WTC11 (cell line): ENCODE data around the gene GALNT12. TPM values are rescaled to one million over a fixed set of nuclear protein-coding genes. Genes with fewer than 3 reads are reported as not detected.

Source experiments
- ATAC-seq: fragments of 200-7000 bp; cut with Tn5 transposase; 2 replicates; pipeline ENCODE4 v1.10.0; 2021; ENCODE audit warnings: mild to moderate bottlenecking, moderate library complexity
- CTCF ChIA-PET: fragments of 300-600 bp; sonication (Branson Sonifier 250); formaldehyde crosslinking; loops from one replicate; lab custom pipeline; 2021; ENCODE audit warnings: antibody characterized with exemption; lab: Charles Lee
- POLR2A ChIA-PET: fragments of 350-600 bp; sonication (Branson Sonifier 250); formaldehyde crosslinking; loops from one replicate; lab custom pipeline; 2021; ENCODE audit warnings: antibody characterized with exemption; lab: Charles Lee
- DNase-seq: peaks from one replicate; pipeline ENCODE4 v3.0.0; 2021; ENCODE audit warnings: low spot score
- H3K27ac Mint-ChIP-seq: 2 replicates; pipeline ENCODE4 v1.8.0; 2021; ENCODE audit warnings: mixed read lengths
- H3K27me3 Mint-ChIP-seq: 2 replicates; pipeline ENCODE4 v1.8.0; 2021; ENCODE audit warnings: low read depth, mild to moderate bottlenecking, moderate library complexity, mixed read lengths
- H3K36me3 Mint-ChIP-seq: 2 replicates; pipeline ENCODE4 v1.8.0; 2021; ENCODE audit warnings: mixed read lengths
- H3K4me1 Mint-ChIP-seq: 2 replicates; pipeline ENCODE4 v1.8.0; 2022; ENCODE audit warnings: mixed read lengths
- H3K4me3 Mint-ChIP-seq: 2 replicates; pipeline ENCODE4 v1.8.0; 2021; ENCODE audit warnings: mild to moderate bottlenecking, moderate library complexity, mixed read lengths
- H3K9me3 Mint-ChIP-seq: 2 replicates; pipeline ENCODE4 v1.8.0; 2021; ENCODE audit warnings: mixed read lengths
- CBFB ChIP-seq: sonication (generic); formaldehyde crosslinking; IDR thresholded peaks from 2 replicates; pipeline ENCODE4 v1.8.1; 2022; ENCODE audit warnings: mild to moderate bottlenecking, low read depth, missing genetic modification reagents
- ELF4 ChIP-seq: sonication (generic); formaldehyde crosslinking; IDR thresholded peaks from 2 replicates; pipeline ENCODE4 v1.8.1; 2022; ENCODE audit warnings: low read depth, mild to moderate bottlenecking, moderate library complexity, missing genetic modification reagents
- JUN ChIP-seq: sonication (generic); formaldehyde crosslinking; IDR thresholded peaks from 2 replicates; pipeline ENCODE4 v1.8.0; 2023; ENCODE audit warnings: mild to moderate bottlenecking, missing genetic modification reagents
- NFE2L1 ChIP-seq: sonication (generic); formaldehyde crosslinking; IDR thresholded peaks from 2 replicates; pipeline ENCODE4 v1.8.1; 2023; ENCODE audit warnings: missing genetic modification reagents
- NR2C2 ChIP-seq: sonication (generic); formaldehyde crosslinking; IDR thresholded peaks from 2 replicates; pipeline ENCODE4 v1.8.0; 2022; ENCODE audit warnings: mild to moderate bottlenecking, missing genetic modification reagents
- OVOL2 ChIP-seq: fragments of 250-450 bp; sonication (Bioruptor Pico); IDR thresholded peaks from 2 replicates; pipeline ENCODE4 v1.9.0; 2021; ENCODE audit warnings: mild to moderate bottlenecking, borderline replicate concordance
- RORB ChIP-seq: fragments of 250-450 bp; sonication (Bioruptor Pico); IDR thresholded peaks from 2 replicates; pipeline ENCODE4 v1.9.0; 2021; ENCODE audit warnings: mild to moderate bottlenecking
- SMAD4 ChIP-seq: sonication (generic); formaldehyde crosslinking; IDR thresholded peaks from 2 replicates; pipeline ENCODE4 v1.8.0; 2022; ENCODE audit warnings: mild to moderate bottlenecking, missing genetic modification reagents
- ZNF263 ChIP-seq: sonication (generic); formaldehyde crosslinking; IDR thresholded peaks from 2 replicates; pipeline ENCODE4 v1.8.1; 2022; ENCODE audit warnings: low read depth, mild to moderate bottlenecking, moderate library complexity, missing genetic modification reagents
- ZNF317 ChIP-seq: sonication (generic); formaldehyde crosslinking; IDR thresholded peaks from 2 replicates; pipeline ENCODE4 v1.8.1; 2023; ENCODE audit warnings: low read depth, mild to moderate bottlenecking, moderate library complexity, missing genetic modification reagents, borderline replicate concordance
- ZNF671 ChIP-seq: fragments of 250-450 bp; sonication (Bioruptor Pico); IDR thresholded peaks from 2 replicates; pipeline ENCODE4 v1.8.0; 2021; ENCODE audit warnings: mild to moderate bottlenecking
- total RNA-seq: library from RNA; stranded (reverse); gene quantifications from 3 replicates; pipeline ENCODE4 v1.2.3, GENCODE V29; 2021
- TF ChIP-seq, protein P1 (sequence below): sonication (generic); formaldehyde crosslinking; IDR thresholded peaks from 2 replicates; pipeline ENCODE4 v1.8.1; 2022; ENCODE audit warnings: missing genetic modification reagents, borderline replicate concordance
- TF ChIP-seq, protein P2 (sequence below): sonication (generic); formaldehyde crosslinking; IDR thresholded peaks from 2 replicates; pipeline ENCODE4 v1.8.0; 2022; ENCODE audit warnings: mild to moderate bottlenecking, missing genetic modification reagents
- TF ChIP-seq, protein P3 (sequence below): sonication (generic); formaldehyde crosslinking; IDR thresholded peaks from 2 replicates; pipeline ENCODE4 v1.8.0; 2022; ENCODE audit warnings: mild to moderate bottlenecking, missing genetic modification reagents
- TF ChIP-seq, protein P4 (sequence below): sonication (generic); formaldehyde crosslinking; IDR thresholded peaks from 2 replicates; pipeline ENCODE4 v1.8.0; 2023; ENCODE audit warnings: missing genetic modification reagents
- TF ChIP-seq, protein P5 (sequence below): fragments of 250-450 bp; sonication (Bioruptor Pico); IDR thresholded peaks from 2 replicates; pipeline ENCODE4 v2.1.2; 2022; ENCODE audit warnings: mild to moderate bottlenecking, moderate library complexity
- TF ChIP-seq, protein P6 (sequence below): sonication (generic); formaldehyde crosslinking; IDR thresholded peaks from 2 replicates; pipeline ENCODE4 v1.8.0; 2022; ENCODE audit warnings: missing genetic modification reagents
- TF ChIP-seq, protein P7 (sequence below): sonication (generic); formaldehyde crosslinking; IDR thresholded peaks from 2 replicates; pipeline ENCODE4 v1.8.1; 2022; ENCODE audit warnings: low read depth, missing genetic modification reagents, borderline replicate concordance

GALNT12 gene
- total RNA-seq, 1 experiment from 2014 or later: 19.3 TPM

DNA sequence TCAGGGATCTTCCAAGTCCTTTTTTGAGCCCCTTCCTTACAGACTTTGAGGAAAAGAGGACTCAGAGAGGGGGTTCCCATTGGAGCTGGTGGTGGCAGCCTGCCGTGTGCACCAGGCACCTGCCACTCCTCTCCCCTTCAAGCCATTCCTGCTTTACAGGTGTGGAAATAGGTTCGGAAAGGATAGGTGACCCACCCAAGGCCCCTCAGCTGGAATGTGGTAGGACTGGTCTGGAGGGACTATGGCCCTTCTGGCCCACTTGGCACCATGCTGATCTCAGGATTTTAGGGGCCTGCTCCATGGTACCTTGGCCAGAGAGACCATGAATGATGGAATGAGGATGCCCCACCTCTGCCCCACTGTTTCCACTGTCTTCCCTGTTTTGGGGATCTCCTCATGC lies 1.4 kb downstream of the GALNT12 start:
- H3K36me3 Mint-ChIP-seq: no peaks in the 10 kb centered on the region; the same call in 1 of the 2 replicates
- H3K4me3 Mint-ChIP-seq: peak overlapping the region; percentile 77
- H3K27me3 Mint-ChIP-seq: peaks cover 30% of the 10 kb centered on the region
- no peak for DNase-seq
- no peak for ATAC-seq
- H3K9me3 Mint-ChIP-seq: no peaks in the 10 kb centered on the region
- CTCF ChIA-PET: interaction anchor here (1.3 to 2.9 kb wide), 5 partner anchors 17 to 166 kb away, joined by 3 to 13 read pairs (median 4); no protein-coding TSS in a partner anchor
- no peak overlapping the region for H3K27ac Mint-ChIP-seq
- TF ChIP-seq, protein P1, sequence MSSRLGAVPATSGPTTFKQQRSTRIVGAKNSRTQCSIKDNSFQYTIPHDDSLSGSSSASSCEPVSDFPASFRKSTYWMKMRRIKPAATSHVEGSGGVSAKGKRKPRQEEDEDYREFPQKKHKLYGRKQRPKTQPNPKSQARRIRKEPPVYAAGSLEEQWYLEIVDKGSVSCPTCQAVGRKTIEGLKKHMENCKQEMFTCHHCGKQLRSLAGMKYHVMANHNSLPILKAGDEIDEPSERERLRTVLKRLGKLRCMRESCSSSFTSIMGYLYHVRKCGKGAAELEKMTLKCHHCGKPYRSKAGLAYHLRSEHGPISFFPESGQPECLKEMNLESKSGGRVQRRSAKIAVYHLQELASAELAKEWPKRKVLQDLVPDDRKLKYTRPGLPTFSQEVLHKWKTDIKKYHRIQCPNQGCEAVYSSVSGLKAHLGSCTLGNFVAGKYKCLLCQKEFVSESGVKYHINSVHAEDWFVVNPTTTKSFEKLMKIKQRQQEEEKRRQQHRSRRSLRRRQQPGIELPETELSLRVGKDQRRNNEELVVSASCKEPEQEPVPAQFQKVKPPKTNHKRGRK (CRISPR knock-in tag): no peak
- TF ChIP-seq OVOL2 (CRISPR knock-in tag) (no peak), SMAD4 (CRISPR knock-in tag) (no peak)
- POLR2A ChIA-PET: no interaction called here
- H3K4me1 Mint-ChIP-seq: peaks cover 32% of the 10 kb centered on the region

DNA sequence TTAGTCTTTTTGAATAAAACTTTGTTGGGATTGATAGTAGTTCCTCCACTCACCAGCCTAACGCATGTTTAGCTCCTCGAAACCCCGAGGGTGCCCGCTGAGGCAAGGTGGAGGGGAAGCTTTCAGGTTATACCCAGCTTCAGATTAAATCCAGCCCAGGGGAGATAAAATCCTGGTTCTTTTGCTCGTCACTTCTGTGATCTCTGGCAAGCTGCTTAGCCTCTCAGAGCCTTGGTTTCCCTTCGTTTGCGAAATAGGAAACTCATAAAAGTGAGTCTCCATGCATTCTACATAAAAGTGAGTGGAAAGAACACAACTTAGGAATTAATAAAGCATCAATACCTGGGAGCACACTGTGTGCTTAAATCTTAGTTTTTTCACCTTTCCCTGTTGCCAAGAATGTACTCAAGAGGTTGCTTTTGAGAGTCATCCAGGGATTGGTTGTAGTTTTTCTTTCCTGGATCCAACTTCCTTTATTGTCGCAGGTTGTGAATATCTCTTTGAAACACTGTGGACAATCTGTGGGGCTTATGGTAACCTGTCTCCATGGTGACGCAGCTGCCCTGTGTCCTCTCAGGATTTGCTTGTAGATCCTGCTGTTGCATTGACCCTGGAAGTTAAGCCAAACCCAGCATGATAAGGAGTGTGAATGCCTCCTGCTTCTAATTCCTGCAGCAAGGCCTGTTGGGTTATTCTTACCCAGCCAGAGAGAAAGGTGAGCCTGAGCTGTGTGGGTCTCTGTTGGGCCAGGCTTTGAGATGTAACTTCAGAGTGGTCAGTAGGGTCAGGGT lies 2.0 kb downstream of the GALNT12 start:
- peak overlapping the region; percentile 41; the same call in 1 of the 2 replicates for H3K27ac Mint-ChIP-seq
- H3K9me3 Mint-ChIP-seq: no peaks in the 10 kb centered on the region
- TF ChIP-seq ZNF317 (CRISPR knock-in tag) (no peak), RORB (CRISPR knock-in tag) (no peak), ZNF263 (CRISPR knock-in tag) (no peak), NFE2L1 (CRISPR knock-in tag) (no peak), ELF4 (CRISPR knock-in tag) (no peak)
- ATAC-seq: peak; percentile 7; the same call in 1 of the 2 replicates
- peak overlapping the region; percentile 77 for H3K4me3 Mint-ChIP-seq
- DNase-seq: no peak
- no peaks in the 10 kb centered on the region; the same call in 1 of the 2 replicates for H3K36me3 Mint-ChIP-seq
- ChIA-PET POLR2A (no interaction called here), CTCF (interaction anchor here (1.0 to 1.7 kb wide), 5 partner anchors 12 to 41 kb away, joined by 3 to 8 read pairs (median 3); no protein-coding TSS in a partner anchor)
- H3K4me1 Mint-ChIP-seq: peaks cover 32% of the 10 kb centered on the region
- H3K27me3 Mint-ChIP-seq: peaks cover 30% of the 10 kb centered on the region

DNA sequence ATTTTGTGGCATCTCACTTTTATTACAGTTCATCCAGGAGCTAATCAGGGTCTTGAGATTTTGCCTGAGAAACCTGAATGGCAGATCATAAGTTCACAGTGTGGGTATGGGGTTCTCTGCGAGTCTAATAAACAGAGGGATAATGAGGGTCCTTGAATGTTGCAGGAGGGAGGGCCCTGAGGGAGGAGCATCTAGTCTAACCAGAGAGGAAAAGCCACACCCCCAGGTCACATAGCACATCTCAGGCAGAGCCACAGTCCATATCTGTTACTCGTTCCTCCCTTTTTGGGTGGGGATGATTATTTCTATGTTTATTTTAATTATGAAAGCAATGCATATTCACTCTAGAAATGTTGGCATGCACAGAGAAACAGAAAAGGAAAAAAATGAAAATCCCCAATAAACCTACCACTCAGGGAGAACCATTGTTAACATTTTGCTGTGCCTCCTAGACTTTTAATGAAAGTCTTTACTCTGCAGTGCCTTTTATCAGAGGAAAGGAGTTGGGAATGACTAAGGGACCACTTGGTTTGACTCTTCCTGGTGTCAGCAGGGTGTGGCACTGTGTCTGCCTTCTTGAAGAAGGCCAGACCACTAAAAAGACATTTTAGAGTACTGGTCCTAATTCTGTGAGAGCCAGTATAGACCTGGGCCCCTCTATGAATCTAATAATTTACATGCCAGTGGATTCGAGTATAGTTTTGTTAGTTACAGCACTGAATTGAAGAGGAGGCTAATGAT lies 2.8 kb downstream of the GALNT12 start:
- ChIA-PET CTCF (interaction anchor here (1.0 to 1.2 kb wide), 2 partner anchors 13 to 19 kb away, joined by 3 read pairs; no protein-coding TSS in a partner anchor), POLR2A (no interaction called here)
- H3K4me1 Mint-ChIP-seq: peaks cover 32% of the 10 kb centered on the region
- TF ChIP-seq JUN (no peak), NR2C2 (no peak), CBFB (CRISPR knock-in tag) (no peak), ZNF671 (CRISPR knock-in tag) (no peak)
- TF ChIP-seq, protein P2, sequence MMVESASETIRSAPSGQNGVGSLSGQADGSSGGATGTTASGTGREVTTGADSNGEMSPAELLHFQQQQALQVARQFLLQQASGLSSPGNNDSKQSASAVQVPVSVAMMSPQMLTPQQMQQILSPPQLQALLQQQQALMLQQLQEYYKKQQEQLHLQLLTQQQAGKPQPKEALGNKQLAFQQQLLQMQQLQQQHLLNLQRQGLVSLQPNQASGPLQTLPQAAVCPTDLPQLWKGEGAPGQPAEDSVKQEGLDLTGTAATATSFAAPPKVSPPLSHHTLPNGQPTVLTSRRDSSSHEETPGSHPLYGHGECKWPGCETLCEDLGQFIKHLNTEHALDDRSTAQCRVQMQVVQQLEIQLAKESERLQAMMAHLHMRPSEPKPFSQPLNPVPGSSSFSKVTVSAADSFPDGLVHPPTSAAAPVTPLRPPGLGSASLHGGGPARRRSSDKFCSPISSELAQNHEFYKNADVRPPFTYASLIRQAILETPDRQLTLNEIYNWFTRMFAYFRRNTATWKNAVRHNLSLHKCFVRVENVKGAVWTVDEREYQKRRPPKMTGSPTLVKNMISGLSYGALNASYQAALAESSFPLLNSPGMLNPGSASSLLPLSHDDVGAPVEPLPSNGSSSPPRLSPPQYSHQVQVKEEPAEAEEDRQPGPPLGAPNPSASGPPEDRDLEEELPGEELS (CRISPR knock-in tag): no peak
- TF ChIP-seq, protein P3, sequence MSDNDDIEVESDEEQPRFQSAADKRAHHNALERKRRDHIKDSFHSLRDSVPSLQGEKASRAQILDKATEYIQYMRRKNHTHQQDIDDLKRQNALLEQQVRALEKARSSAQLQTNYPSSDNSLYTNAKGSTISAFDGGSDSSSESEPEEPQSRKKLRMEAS: no peak
- TF ChIP-seq, protein P4, sequence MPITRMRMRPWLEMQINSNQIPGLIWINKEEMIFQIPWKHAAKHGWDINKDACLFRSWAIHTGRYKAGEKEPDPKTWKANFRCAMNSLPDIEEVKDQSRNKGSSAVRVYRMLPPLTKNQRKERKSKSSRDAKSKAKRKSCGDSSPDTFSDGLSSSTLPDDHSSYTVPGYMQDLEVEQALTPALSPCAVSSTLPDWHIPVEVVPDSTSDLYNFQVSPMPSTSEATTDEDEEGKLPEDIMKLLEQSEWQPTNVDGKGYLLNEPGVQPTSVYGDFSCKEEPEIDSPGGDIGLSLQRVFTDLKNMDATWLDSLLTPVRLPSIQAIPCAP: no peak
- TF ChIP-seq, protein P5, sequence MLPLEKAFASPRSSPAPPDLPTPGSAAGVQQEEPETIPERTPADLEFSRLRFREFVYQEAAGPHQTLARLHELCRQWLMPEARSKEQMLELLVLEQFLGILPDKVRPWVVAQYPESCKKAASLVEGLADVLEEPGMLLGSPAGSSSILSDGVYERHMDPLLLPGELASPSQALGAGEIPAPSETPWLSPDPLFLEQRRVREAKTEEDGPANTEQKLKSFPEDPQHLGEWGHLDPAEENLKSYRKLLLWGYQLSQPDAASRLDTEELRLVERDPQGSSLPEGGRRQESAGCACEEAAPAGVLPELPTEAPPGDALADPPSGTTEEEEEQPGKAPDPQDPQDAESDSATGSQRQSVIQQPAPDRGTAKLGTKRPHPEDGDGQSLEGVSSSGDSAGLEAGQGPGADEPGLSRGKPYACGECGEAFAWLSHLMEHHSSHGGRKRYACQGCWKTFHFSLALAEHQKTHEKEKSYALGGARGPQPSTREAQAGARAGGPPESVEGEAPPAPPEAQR (CRISPR knock-in tag): no peak
- TF ChIP-seq, protein P6, sequence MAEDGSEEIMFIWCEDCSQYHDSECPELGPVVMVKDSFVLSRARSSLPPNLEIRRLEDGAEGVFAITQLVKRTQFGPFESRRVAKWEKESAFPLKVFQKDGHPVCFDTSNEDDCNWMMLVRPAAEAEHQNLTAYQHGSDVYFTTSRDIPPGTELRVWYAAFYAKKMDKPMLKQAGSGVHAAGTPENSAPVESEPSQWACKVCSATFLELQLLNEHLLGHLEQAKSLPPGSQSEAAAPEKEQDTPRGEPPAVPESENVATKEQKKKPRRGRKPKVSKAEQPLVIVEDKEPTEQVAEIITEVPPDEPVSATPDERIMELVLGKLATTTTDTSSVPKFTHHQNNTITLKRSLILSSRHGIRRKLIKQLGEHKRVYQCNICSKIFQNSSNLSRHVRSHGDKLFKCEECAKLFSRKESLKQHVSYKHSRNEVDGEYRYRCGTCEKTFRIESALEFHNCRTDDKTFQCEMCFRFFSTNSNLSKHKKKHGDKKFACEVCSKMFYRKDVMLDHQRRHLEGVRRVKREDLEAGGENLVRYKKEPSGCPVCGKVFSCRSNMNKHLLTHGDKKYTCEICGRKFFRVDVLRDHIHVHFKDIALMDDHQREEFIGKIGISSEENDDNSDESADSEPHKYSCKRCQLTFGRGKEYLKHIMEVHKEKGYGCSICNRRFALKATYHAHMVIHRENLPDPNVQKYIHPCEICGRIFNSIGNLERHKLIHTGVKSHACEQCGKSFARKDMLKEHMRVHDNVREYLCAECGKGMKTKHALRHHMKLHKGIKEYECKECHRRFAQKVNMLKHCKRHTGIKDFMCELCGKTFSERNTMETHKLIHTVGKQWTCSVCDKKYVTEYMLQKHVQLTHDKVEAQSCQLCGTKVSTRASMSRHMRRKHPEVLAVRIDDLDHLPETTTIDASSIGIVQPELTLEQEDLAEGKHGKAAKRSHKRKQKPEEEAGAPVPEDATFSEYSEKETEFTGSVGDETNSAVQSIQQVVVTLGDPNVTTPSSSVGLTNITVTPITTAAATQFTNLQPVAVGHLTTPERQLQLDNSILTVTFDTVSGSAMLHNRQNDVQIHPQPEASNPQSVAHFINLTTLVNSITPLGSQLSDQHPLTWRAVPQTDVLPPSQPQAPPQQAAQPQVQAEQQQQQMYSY: no peak
- TF ChIP-seq, protein P7, sequence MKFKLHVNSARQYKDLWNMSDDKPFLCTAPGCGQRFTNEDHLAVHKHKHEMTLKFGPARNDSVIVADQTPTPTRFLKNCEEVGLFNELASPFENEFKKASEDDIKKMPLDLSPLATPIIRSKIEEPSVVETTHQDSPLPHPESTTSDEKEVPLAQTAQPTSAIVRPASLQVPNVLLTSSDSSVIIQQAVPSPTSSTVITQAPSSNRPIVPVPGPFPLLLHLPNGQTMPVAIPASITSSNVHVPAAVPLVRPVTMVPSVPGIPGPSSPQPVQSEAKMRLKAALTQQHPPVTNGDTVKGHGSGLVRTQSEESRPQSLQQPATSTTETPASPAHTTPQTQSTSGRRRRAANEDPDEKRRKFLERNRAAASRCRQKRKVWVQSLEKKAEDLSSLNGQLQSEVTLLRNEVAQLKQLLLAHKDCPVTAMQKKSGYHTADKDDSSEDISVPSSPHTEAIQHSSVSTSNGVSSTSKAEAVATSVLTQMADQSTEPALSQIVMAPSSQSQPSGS (CRISPR knock-in tag): no peak
- peaks cover 29% of the 10 kb centered on the region for H3K27me3 Mint-ChIP-seq
- H3K9me3 Mint-ChIP-seq: no peaks in the 10 kb centered on the region
- ATAC-seq: peak; percentile 23; the same call in 1 of the 2 replicates
- no peak overlapping the region for H3K4me3 Mint-ChIP-seq
- H3K27ac Mint-ChIP-seq: peak overlapping the region; percentile 41; the same call in 1 of the 2 replicates
- no peaks in the 10 kb centered on the region; the same call in 1 of the 2 replicates for H3K36me3 Mint-ChIP-seq
- no peak for DNase-seq
